T-helper 1 cell (primary cell): ENCODE data around the gene DLG3.
A peak's percentile ranks its signal among the peaks of the same experiment; 100 is the strongest.

Source experiments
- DNase-seq, 5 donors: peaks; one replicate each; pipeline ENCODE4 v3.0.0-alpha.2; 2012 to 2020

Gene DLG3

GRCh38 chrX:70437921-70438665 lies 6.5 kb upstream of the DLG3 start:
- no peak for DNase-seq

- peak in 1 of 5 donors; percentile 26 for DNase-seq
Measured at GRCh38 chrX:70439016-70439415, 5.6 kb upstream of the DLG3 start.

- no peak for DNase-seq
Measured at GRCh38 chrX:70442224-70442623, 2.4 kb upstream of the DLG3 start.

GRCh38 chrX:70444946-70445656 lies 466 bp downstream of the DLG3 start:
- DNase-seq = no peak

GRCh38 chrX:70445951-70446350 lies 1.3 kb downstream of the DLG3 start:
- DNase-seq = no peak

GRCh38 chrX:70446380-70447350 lies 2.0 kb downstream of the DLG3 start:
- no peak for DNase-seq

- DNase-seq = no peak
Measured at GRCh38 chrX:70449457-70449966, 4.9 kb downstream of the DLG3 start.

GRCh38 chrX:70452143-70452733 lies 7.6 kb downstream of the DLG3 start:
- peak in 4 of 5 donors; percentile 25 to 54 (median 31) for DNase-seq

- DNase-seq = peak in 1 of 5 donors; percentile 21
Measured at GRCh38 chrX:70453024-70453618, 8.5 kb downstream of the DLG3 start.

GRCh38 chrX:70454441-70455365 lies 10.1 kb downstream of the DLG3 start:
- DNase-seq = peak; percentile 59 to 80 (median 69)

GRCh38 chrX:70455366-70456202 lies 10.9 kb downstream of the DLG3 start:
- peak in 1 of 5 donors; percentile 29 for DNase-seq

- peak in 1 of 5 donors; percentile 33 for DNase-seq
Measured at GRCh38 chrX:70456256-70456655, 11.6 kb downstream of the DLG3 start.

- no peak for DNase-seq
Measured at GRCh38 chrX:70461026-70461425, 16.4 kb downstream of the DLG3 start.

- DNase-seq = no peak
Measured at GRCh38 chrX:70464051-70464450, 19.4 kb downstream of the DLG3 start.

GRCh38 chrX:70466968-70467367 lies 22.3 kb downstream of the DLG3 start:
- no peak for DNase-seq

GRCh38 chrX:70468709-70469108 lies 24.1 kb downstream of the DLG3 start:
- DNase-seq = no peak

- DNase-seq = peak in 1 of 5 donors; percentile 8
Measured at GRCh38 chrX:70470850-70471289, 26.2 kb downstream of the DLG3 start.

- no peak for DNase-seq
Measured at GRCh38 chrX:70476166-70476933, 31.7 kb downstream of the DLG3 start.
